Vagina (tissue), 2 donors: ENCODE results near the gene GJC2.

Experiments used
- CTCF ChIP-seq, 3 experiments: fragments of 450-650 bp in 2 of 3; fragments of 200-600 bp in 1 of 3; sonication (generic) in 1 of 3; IDR thresholded peaks; one replicate each; pipeline ENCODE4 v1.5.1; 2017 to 2019; ENCODE audit warnings: antibody characterized with exemption in 3 of 3, mild to moderate bottlenecking in 2 of 3, moderate library complexity in 2 of 3
- POLR2A ChIP-seq, 2 donors: fragments of 450-650 bp; IDR thresholded peaks; one replicate each; pipeline ENCODE4 v1.6.1; 2017; ENCODE audit warnings: antibody characterized with exemption in 2 of 2, mild to moderate bottlenecking in 2 of 2, moderate library complexity in 2 of 2
- POLR2AphosphoS5 ChIP-seq, 2 donors: sonication (generic); formaldehyde crosslinking; IDR thresholded peaks; one replicate each; pipeline ENCODE4 v1.9.0; 2017; ENCODE audit warnings: antibody characterized with exemption in 2 of 2, mild to moderate bottlenecking in 2 of 2, low read depth in 1 of 2; ENCODE audit not compliant: insufficient read depth in 1 of 2

- TF ChIP-seq POLR2A (IDR thresholded peaks at IDR 0.05) (no peak), CTCF (IDR thresholded peaks at IDR 0.05) (no peak), POLR2AphosphoS5 (IDR thresholded peaks at IDR 0.05; ENCODE audit: insufficient read depth in 1 of 2, low read depth in 1 of 2) (no peak)
Observed at GRCh38 chr1:228105270-228105995, 44.3 kb upstream of the GJC2 start.
